BJ (cell line): ENCODE results near the gene TMEM131. TPM values are rescaled to one million over a fixed set of nuclear protein-coding genes. Genes with fewer than 3 reads are reported as not detected.
"Not testable (repeated sequence)": the region's sequence is repeated elsewhere in the genome, so short reads cannot be mapped to it uniquely, and the experiment has no call there.

Experiments
- CTCF ChIA-PET: fragments of 350-600 bp; formaldehyde crosslinking; extraction: SDS; loops from one replicate; lab custom pipeline; 2021; ENCODE audit warnings: antibody characterized with exemption, inconsistent platforms; lab: Yijun Ruan, JAX
- POLR2A ChIA-PET: fragments of 300-600 bp; sonication (Branson Sonifier 250); formaldehyde crosslinking; extraction: SDS; loops from one replicate; lab custom pipeline; 2021; ENCODE audit warnings: antibody characterized with exemption; lab: Charles Lee
- DNase-seq: peaks from one replicate; pipeline ENCODE4 v3.0.0-alpha.2; 2011; ENCODE audit warnings: low read depth
- H3K27me3 ChIP-seq: 2 replicates; pipeline ENCODE4 v1.6.0; 2011; ENCODE audit warnings: low read length; ENCODE audit not compliant: control insufficient read depth, insufficient read depth
- H3K36me3 ChIP-seq: 2 replicates; pipeline ENCODE4 v1.5.1; 2011; ENCODE audit warnings: low read length; ENCODE audit not compliant: control insufficient read depth, insufficient read depth
- H3K4me3 ChIP-seq: 2 replicates; pipeline ENCODE4 v1.5.1; 2011; ENCODE audit warnings: low read depth, mild to moderate bottlenecking, control low read depth, low read length
- CTCF ChIP-seq: IDR thresholded peaks from 2 replicates; pipeline ENCODE4 v1.5.1; 2011; ENCODE audit warnings: low read depth, mild to moderate bottlenecking, control low read depth, inconsistent platforms, low read length, moderate library complexity; ENCODE audit not compliant: insufficient read depth
- polyA plus RNA-seq: library from polyadenylated mRNA; depleted of rRNA; stranded (reverse); fragments of >200 nt; gene quantifications from 2 replicates; pipeline ENCODE4 v1.2.3, GENCODE V29; 2011

The TMEM131 gene
- polyA plus RNA-seq, 1 experiment = 11.8 TPM

GRCh38 chr2:97713296-97714083 lies 282.3 kb downstream of the TMEM131 start, which contains the start of gene ZAP70:
TSS of gene ZAP70 (plus strand) at chr2:97713576. CDS start at chr2:97724037, 10,461 bp downstream.
- DNase-seq = no peak
- TF ChIP-seq CTCF = no peak
- Histone ChIP-seq H3K36me3 (no peaks in the 10 kb centered on the region), H3K4me3 (no peak within 1 kb of the TSS), H3K27me3 (no peaks in the 10 kb centered on the region)
- CTCF ChIA-PET = interaction anchor here (0.6 to 2.3 kb wide), 5 partner anchors 10 to 44 kb away, joined by 3 to 13 read pairs (median 4); no protein-coding TSS in a partner anchor
- POLR2A ChIA-PET = no interaction called here

- DNase-seq = no peak
- ChIA-PET POLR2A (no interaction called here), CTCF (interaction anchor here (1.0 to 2.2 kb wide), 4 partner anchors 9 to 63 kb away, joined by 3 to 13 read pairs (median 4); no protein-coding TSS in a partner anchor)
- no peaks in the 10 kb centered on the region for H3K27me3 ChIP-seq
- TF ChIP-seq CTCF = no peak
- H3K4me3 ChIP-seq = no peak overlapping the region
- H3K36me3 ChIP-seq = no peaks in the 10 kb centered on the region
These were observed 283.0 kb downstream of the TMEM131 start for GRCh38 chr2:97712693-97713295.

GRCh38 chr2:97712175-97712574 lies 283.6 kb downstream of the TMEM131 start:
- DNase-seq, H3K27me3 ChIP-seq, H3K36me3 ChIP-seq, H3K4me3 ChIP-seq, POLR2A ChIA-PET: not testable (repeated sequence)
- CTCF ChIA-PET = interaction anchor here (1.0 to 2.2 kb wide), 3 partner anchors 9 to 63 kb away, joined by 3 to 13 read pairs (median 4); no protein-coding TSS in a partner anchor

GRCh38 chr2:97711394-97711711 lies 284.4 kb downstream of the TMEM131 start:
- CTCF ChIA-PET = interaction anchor here (0.7 to 1.0 kb wide), 2 partner anchors 15 to 64 kb away, joined by 3 read pairs; no protein-coding TSS in a partner anchor
- no peak overlapping the region for H3K4me3 ChIP-seq
- POLR2A ChIA-PET = no interaction called here
- no peak for DNase-seq
- no peak for TF ChIP-seq CTCF
- H3K27me3 ChIP-seq = no peaks in the 10 kb centered on the region
- H3K36me3 ChIP-seq = no peaks in the 10 kb centered on the region

- no peaks in the 10 kb centered on the region for H3K36me3 ChIP-seq
- no peak overlapping the region for H3K4me3 ChIP-seq
- H3K27me3 ChIP-seq = no peaks in the 10 kb centered on the region
- ChIA-PET POLR2A (no interaction called here), CTCF (interaction anchor here (0.7 to 4.1 kb wide), 7 partner anchors 9 to 677 kb away, joined by 3 to 39 read pairs (median 4); no protein-coding TSS in a partner anchor)
- no peak for DNase-seq
- no peak for TF ChIP-seq CTCF
These were observed 287.1 kb downstream of the TMEM131 start for GRCh38 chr2:97708608-97709007.
